GM21515 (cell line): ENCODE data around the gene MFSD11.
"Not testable (repeated sequence)": the region's sequence is repeated elsewhere in the genome, so short reads cannot be mapped to it uniquely, and the experiment has no call there.

Experiments used
- ATAC-seq: cut with Tn5 transposase; IDR thresholded peaks from one replicate; pipeline ENCODE4 v1.9.1; 2021; ENCODE audit not compliant: unreplicated experiment

MFSD11 gene

GRCh38 chr17:76726231-76726775, 11.6 kb upstream of the MFSD11 start, which contains the start of gene JMJD6:
JMJD6 (minus strand) TSS chr17:76726606; CDS start chr17:76726475, 131 bp downstream.
- ATAC-seq: peak; percentile 65

GRCh38 chr17:76726776-76727718, 10.9 kb upstream of the MFSD11 start, which contains the start of gene METTL23:
METTL23 (plus strand) TSS chr17:76726839; CDS start chr17:76729711, 2,872 bp downstream.
- ATAC-seq: peak; percentile 48

- ATAC-seq: no peak
These were observed 10.0 kb upstream of the MFSD11 start for GRCh38 chr17:76727745-76728456.

GRCh38 chr17:76731800-76732733, 5.9 kb upstream of the MFSD11 start:
- ATAC-seq: not testable (repeated sequence)

GRCh38 chr17:76732734-76733617, 4.9 kb upstream of the MFSD11 start:
- no peak for ATAC-seq

- no peak for ATAC-seq
These were observed 4.3 kb upstream of the MFSD11 start for GRCh38 chr17:76733618-76733957.

GRCh38 chr17:76734080-76734840, 3.7 kb upstream of the MFSD11 start:
- ATAC-seq: no peak

- ATAC-seq: no peak
These were observed 2.9 kb upstream of the MFSD11 start for GRCh38 chr17:76735006-76735405.

- no peak for ATAC-seq
These were observed 2.2 kb upstream of the MFSD11 start for GRCh38 chr17:76735586-76736348.

GRCh38 chr17:76736349-76737081, 1.4 kb upstream of the MFSD11 start:
- ATAC-seq: peak; percentile 8

GRCh38 chr17:76737082-76737675, 740 bp upstream of the MFSD11 start, which contains the start of gene SRSF2:
SRSF2 (minus strand) TSS chr17:76737331; CDS start chr17:76737160, 171 bp downstream.
- peak; percentile 57 for ATAC-seq

GRCh38 chr17:76738468-76738850, 540 bp downstream of the MFSD11 start:
- no peak for ATAC-seq

GRCh38 chr17:76739568-76740115, 1.7 kb downstream of the MFSD11 start:
- ATAC-seq: not testable (repeated sequence)

- ATAC-seq: no peak
These were observed 2.6 kb downstream of the MFSD11 start for GRCh38 chr17:76740329-76741118.

- no peak for ATAC-seq
These were observed 5.0 kb downstream of the MFSD11 start for GRCh38 chr17:76742958-76743357.

- no peak for ATAC-seq
These were observed 6.8 kb downstream of the MFSD11 start for GRCh38 chr17:76744747-76745146.
